NCI-H526 treated with DMSO at 0.1 percent for 48 hours (cell line): ENCODE results near the gene BBC3.

Experiments
- DNase-seq: peaks from one replicate; lab custom pipeline; 2025; lab: John Stamatoyannopoulos, UW

Gene BBC3

GRCh38 chr19:47195434-47195833, 35.6 kb downstream of the BBC3 start:
- no peak for DNase-seq

- DNase-seq, result no peak
Measured at GRCh38 chr19:47190167-47190727, 40.8 kb downstream of the BBC3 start.

GRCh38 chr19:47188507-47189033, 42.4 kb downstream of the BBC3 start:
- DNase-seq, result no peak

- DNase-seq, result no peak
Measured at GRCh38 chr19:47187797-47188196, 43.2 kb downstream of the BBC3 start.

- no peak for DNase-seq
Measured at GRCh38 chr19:47187335-47187655, 43.7 kb downstream of the BBC3 start.

GRCh38 chr19:47186446-47187334, 44.3 kb downstream of the BBC3 start:
- DNase-seq, result no peak

- no peak for DNase-seq
Measured at GRCh38 chr19:47183601-47184000, 47.4 kb downstream of the BBC3 start.

GRCh38 chr19:47179653-47180310, 51.2 kb downstream of the BBC3 start:
- DNase-seq, result no peak

- no peak for DNase-seq
Measured at GRCh38 chr19:47176627-47177090, 54.3 kb downstream of the BBC3 start.

- DNase-seq, result no peak
Measured at GRCh38 chr19:47176071-47176626, 54.9 kb downstream of the BBC3 start.

GRCh38 chr19:47172666-47173455, 58.1 kb downstream of the BBC3 start:
- DNase-seq, result no peak
